Activated naive CD8-positive, alpha-beta T cell treated with anti-CD3 and anti-CD28 coated beads, Interleukin-2, amount 10 ng/mL, durations not matched to agents 7 days and 5 days (primary cell): ENCODE measurements around the gene BACH2. TPM values are rescaled to one million over a fixed set of nuclear protein-coding genes. Genes with fewer than 3 reads are reported as not detected.
"Not testable (repeated sequence)": the region's sequence is repeated elsewhere in the genome, so short reads cannot be mapped to it uniquely, and the experiment has no call there.

Source experiments
- ATAC-seq: fragments of 150-1000 bp; cut with Tn5 transposase; one replicate; pipeline ENCODE4 v1.10.0; 2021; ENCODE audit warnings: low read depth, moderate library complexity
- POLR2A ChIA-PET: fragments of 350-600 bp; sonication (Branson Sonifier 250); formaldehyde crosslinking; loops from one replicate; lab custom pipeline; 2021; ENCODE audit warnings: antibody characterized with exemption; lab: Charles Lee
- DNase-seq: peaks from one replicate; pipeline ENCODE4 v3.0.0; 2021
- H3K27ac Mint-ChIP-seq: one replicate; pipeline ENCODE4 v1.8.0; 2022; ENCODE audit warnings: mild to moderate bottlenecking, mixed read lengths
- H3K27me3 Mint-ChIP-seq: one replicate; pipeline ENCODE4 v1.8.0; 2022; ENCODE audit warnings: mild to moderate bottlenecking, moderate library complexity, mixed read lengths
- H3K36me3 Mint-ChIP-seq: one replicate; pipeline ENCODE4 v1.8.0; 2021; ENCODE audit warnings: mild to moderate bottlenecking, mixed read lengths
- H3K4me1 Mint-ChIP-seq: one replicate; pipeline ENCODE4 v1.8.0; 2021; ENCODE audit warnings: mixed read lengths
- H3K4me3 Mint-ChIP-seq: one replicate; pipeline ENCODE4 v1.8.0; 2022; ENCODE audit warnings: mild to moderate bottlenecking, moderate library complexity, mixed read lengths
- H3K9me3 Mint-ChIP-seq: one replicate; pipeline ENCODE4 v1.8.0; 2021; ENCODE audit warnings: mixed read lengths
- total RNA-seq, 2 experiments: library from RNA; stranded (reverse); gene quantifications; one replicate each; pipeline ENCODE4 v1.2.3, GENCODE V29; 2021

Gene BACH2
- total RNA-seq, 2 experiments from 2014 or later = 61.7 to 65.8 TPM

DNA sequence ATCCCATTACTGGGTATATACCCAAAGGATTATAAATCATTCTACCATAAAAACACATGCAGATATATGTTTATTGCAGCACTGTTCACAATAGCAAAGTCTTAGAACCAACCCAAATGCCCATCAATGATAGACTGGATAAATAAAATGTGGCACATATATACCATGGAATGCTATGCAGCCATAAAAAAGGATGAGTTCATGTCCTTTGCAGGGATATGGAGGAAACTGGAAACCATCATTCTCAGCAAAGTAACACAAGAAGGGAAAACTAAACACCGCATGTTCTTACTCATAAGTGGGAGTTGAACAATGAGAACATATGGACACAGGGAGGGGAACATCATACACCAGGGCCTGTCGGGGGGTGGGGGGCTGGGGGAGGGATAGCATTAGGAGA, 88.0 kb downstream of the BACH2 start:
- H3K9me3 Mint-ChIP-seq, H3K27me3 Mint-ChIP-seq, DNase-seq, ATAC-seq: not testable (repeated sequence)
- POLR2A ChIA-PET = interaction anchor here (1.1 kb wide), 1 partner anchor 10 kb away, joined by 3 read pairs; no protein-coding TSS in a partner anchor
- H3K4me1 Mint-ChIP-seq = peaks cover 59% of the 10 kb centered on the region
- peak overlapping the region; percentile 55 for H3K27ac Mint-ChIP-seq
- H3K36me3 Mint-ChIP-seq = peaks cover 52% of the 10 kb centered on the region
- peak overlapping the region; percentile 15 for H3K4me3 Mint-ChIP-seq

- no peak overlapping the region for H3K4me3 Mint-ChIP-seq
- H3K4me1 Mint-ChIP-seq = peaks cover 54% of the 10 kb centered on the region
- peaks cover 55% of the 10 kb centered on the region for H3K36me3 Mint-ChIP-seq
- ATAC-seq (no peak), DNase-seq (no peak)
- POLR2A ChIA-PET = interaction anchor here (0.6 to 1.3 kb wide), 3 partner anchors 10 to 83 kb away, joined by 3 read pairs; no protein-coding TSS in a partner anchor
- H3K27me3 Mint-ChIP-seq = no peaks in the 10 kb centered on the region
- H3K9me3 Mint-ChIP-seq = peaks cover 3% of the 10 kb centered on the region
- H3K27ac Mint-ChIP-seq = peak overlapping the region; percentile 56
Measured at GRCh38 chr6:90204327-90205056, 92.2 kb downstream of the BACH2 start.

- no peak for DNase-seq
- Mint-ChIP-seq H3K4me1 (peaks cover 57% of the 10 kb centered on the region), H3K36me3 (peaks cover 62% of the 10 kb centered on the region), H3K9me3 (peaks cover 8% of the 10 kb centered on the region), H3K27ac (no peak overlapping the region), H3K27me3 (no peaks in the 10 kb centered on the region), H3K4me3 (no peak overlapping the region)
- ATAC-seq = no peak
- POLR2A ChIA-PET = interaction anchor here (0.8 to 1.3 kb wide), 3 partner anchors 14 to 84 kb away, joined by 3 to 4 read pairs (median 3); no protein-coding TSS in a partner anchor
Measured at GRCh38 chr6:90203672-90204071, 93.0 kb downstream of the BACH2 start.

DNA sequence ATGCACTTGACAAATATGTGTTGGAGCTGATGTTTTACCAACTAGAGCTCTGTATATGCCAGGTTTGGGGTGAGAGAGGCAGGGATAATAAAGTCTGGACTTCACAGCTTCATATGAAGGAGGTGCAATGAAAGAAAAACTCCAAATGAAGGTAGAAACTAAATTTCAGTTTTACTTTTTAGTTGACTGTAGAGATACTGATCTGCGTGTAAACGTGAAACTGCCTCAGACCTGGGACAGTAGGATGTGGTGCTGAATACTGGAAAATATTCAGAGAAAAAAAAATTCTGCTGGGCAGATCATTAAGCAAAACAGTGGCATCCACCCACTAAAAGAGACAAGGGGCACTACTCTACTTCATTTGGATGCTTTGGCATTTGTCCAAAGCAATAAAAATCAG, 94.5 kb downstream of the BACH2 start:
- H3K27ac Mint-ChIP-seq = peak overlapping the region; percentile 86
- DNase-seq (no peak), ATAC-seq (peak; percentile 76)
- H3K36me3 Mint-ChIP-seq = peaks cover 66% of the 10 kb centered on the region
- H3K4me3 Mint-ChIP-seq = peak overlapping the region; percentile 78
- POLR2A ChIA-PET = interaction anchor here (0.6 to 1.4 kb wide), 7 partner anchors 8 to 94 kb away, joined by 3 to 6 read pairs (median 3); no protein-coding TSS in a partner anchor
- H3K27me3 Mint-ChIP-seq = no peaks in the 10 kb centered on the region
- peaks cover 10% of the 10 kb centered on the region for H3K9me3 Mint-ChIP-seq
- H3K4me1 Mint-ChIP-seq = peaks cover 48% of the 10 kb centered on the region

DNA sequence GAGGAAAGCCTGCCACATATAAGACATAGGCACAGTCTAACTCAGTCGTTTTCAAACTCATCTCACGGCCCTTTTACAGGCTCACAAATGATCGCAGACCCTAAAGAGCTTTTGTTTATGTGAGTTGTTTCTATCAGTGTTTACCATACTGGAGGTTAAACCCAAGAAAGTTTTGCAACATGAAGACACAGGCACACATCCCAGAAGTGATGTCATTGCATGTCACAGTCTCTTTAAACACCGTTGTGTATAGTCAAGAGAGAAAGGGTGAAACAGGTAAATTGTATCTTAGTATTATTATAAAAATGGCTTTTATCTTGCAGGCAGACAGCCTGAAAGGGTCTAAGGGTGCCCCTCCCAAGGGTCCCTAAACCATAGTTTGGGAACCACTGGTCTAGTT, 96.7 kb downstream of the BACH2 start:
- Mint-ChIP-seq H3K36me3 (peaks cover 52% of the 10 kb centered on the region), H3K27ac (peak overlapping the region; percentile 76), H3K4me3 (no peak overlapping the region), H3K27me3 (no peaks in the 10 kb centered on the region), H3K4me1 (peaks cover 52% of the 10 kb centered on the region), H3K9me3 (peaks cover 10% of the 10 kb centered on the region)
- POLR2A ChIA-PET = interaction anchor here (0.6 to 1.0 kb wide), 3 partner anchors 10 to 27 kb away, joined by 3 read pairs; no protein-coding TSS in a partner anchor
- ATAC-seq (no peak), DNase-seq (no peak)

- Mint-ChIP-seq H3K4me3 (peak overlapping the region; percentile 24), H3K9me3 (peaks cover 10% of the 10 kb centered on the region), H3K36me3 (peaks cover 48% of the 10 kb centered on the region), H3K27ac (peak overlapping the region; percentile 76), H3K27me3 (no peaks in the 10 kb centered on the region), H3K4me1 (peaks cover 54% of the 10 kb centered on the region)
- POLR2A ChIA-PET = interaction anchor here (0.6 to 1.2 kb wide), 3 partner anchors 16 to 33 kb away, joined by 3 to 4 read pairs (median 3); no protein-coding TSS in a partner anchor
- ATAC-seq (peak; percentile 52), DNase-seq (no peak)
Measured at GRCh38 chr6:90198758-90199425, 97.8 kb downstream of the BACH2 start.

GRCh38 chr6:90197854-90198496, 98.7 kb downstream of the BACH2 start:
- peaks cover 10% of the 10 kb centered on the region for H3K9me3 Mint-ChIP-seq
- ATAC-seq (no peak), DNase-seq (no peak)
- H3K36me3 Mint-ChIP-seq = peaks cover 48% of the 10 kb centered on the region
- H3K4me1 Mint-ChIP-seq = peaks cover 57% of the 10 kb centered on the region
- H3K4me3 Mint-ChIP-seq = peak overlapping the region; percentile 11
- H3K27ac Mint-ChIP-seq = peak overlapping the region; percentile 42
- POLR2A ChIA-PET = interaction anchor here (0.6 to 1.2 kb wide), 3 partner anchors 16 to 26 kb away, joined by 3 to 4 read pairs (median 3); no protein-coding TSS in a partner anchor
- H3K27me3 Mint-ChIP-seq = no peaks in the 10 kb centered on the region

GRCh38 chr6:90195094-90195829, 101.4 kb downstream of the BACH2 start:
- H3K9me3 Mint-ChIP-seq = peaks cover 10% of the 10 kb centered on the region

DNA sequence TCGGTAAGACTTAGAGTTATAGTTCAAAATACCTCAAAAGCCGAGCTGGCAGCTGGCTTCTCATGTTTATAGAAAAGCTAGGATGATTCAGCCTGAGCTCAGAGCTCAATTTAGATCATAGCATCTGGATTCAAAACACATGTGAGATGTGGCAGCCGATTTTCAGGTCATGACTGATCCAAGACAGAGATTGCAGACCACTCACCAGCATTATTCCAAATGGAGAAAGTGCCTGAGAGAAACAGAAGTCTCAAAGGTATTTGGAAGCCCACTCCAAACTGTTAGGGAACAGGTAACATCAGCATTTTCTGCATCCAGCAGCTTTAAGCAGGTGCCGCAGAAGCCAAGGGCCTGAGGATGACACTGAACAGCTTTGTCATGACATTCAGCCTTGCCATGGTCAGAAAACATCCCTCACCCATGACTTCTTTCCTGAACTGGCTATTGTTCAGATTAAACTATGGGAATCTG, 102.2 kb downstream of the BACH2 start:
- Mint-ChIP-seq H3K27me3 (no peaks in the 10 kb centered on the region), H3K27ac (peak overlapping the region; percentile 52), H3K4me1 (peaks cover 63% of the 10 kb centered on the region), H3K4me3 (peak overlapping the region; percentile 78), H3K9me3 (peaks cover 9% of the 10 kb centered on the region), H3K36me3 (peaks cover 36% of the 10 kb centered on the region)
- POLR2A ChIA-PET = interaction anchor here (0.5 to 1.2 kb wide), 4 partner anchors 40 to 221 kb away, joined by 3 to 4 read pairs (median 3); no protein-coding TSS in a partner anchor
- DNase-seq = no peak
- ATAC-seq = no peak

More at GRCh38 chr6:90195094-90195829, 101.4 kb downstream of the BACH2 start:
- Mint-ChIP-seq H3K27me3 (no peaks in the 10 kb centered on the region), H3K36me3 (peaks cover 39% of the 10 kb centered on the region), H3K27ac (peak overlapping the region; percentile 52), H3K4me3 (peak overlapping the region; percentile 78), H3K4me1 (peaks cover 59% of the 10 kb centered on the region)
- POLR2A ChIA-PET = no interaction called here
- DNase-seq (no peak), ATAC-seq (no peak)

DNA sequence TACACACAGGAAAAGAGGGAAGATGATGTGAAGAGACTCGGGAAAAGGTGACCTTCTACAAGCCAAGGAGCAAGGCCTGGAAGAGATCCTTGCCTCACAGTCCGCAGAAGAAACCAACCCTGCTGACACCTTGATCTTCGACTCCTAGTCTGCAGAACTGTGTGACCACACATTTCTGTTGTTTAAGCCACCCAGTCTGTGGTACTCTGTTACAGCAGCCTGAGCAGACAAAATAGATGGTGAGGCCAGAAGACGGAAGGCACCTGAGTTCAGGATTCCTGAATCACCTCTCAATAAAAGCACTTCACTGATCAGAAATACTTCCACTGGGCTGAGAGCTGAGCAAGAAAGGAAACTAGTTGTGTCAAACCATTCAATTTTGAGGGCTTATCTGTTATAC, 103.3 kb downstream of the BACH2 start:
- Mint-ChIP-seq H3K4me1 (peaks cover 60% of the 10 kb centered on the region), H3K36me3 (peaks cover 26% of the 10 kb centered on the region), H3K4me3 (peak overlapping the region; percentile 82), H3K9me3 (peaks cover 3% of the 10 kb centered on the region), H3K27ac (peak overlapping the region; percentile 90), H3K27me3 (no peaks in the 10 kb centered on the region)
- POLR2A ChIA-PET = interaction anchor here (0.9 to 1.2 kb wide), 3 partner anchors 17 to 91 kb away, joined by 3 to 4 read pairs (median 3); no protein-coding TSS in a partner anchor
- no peak for DNase-seq
- peak; percentile 67 for ATAC-seq

DNA sequence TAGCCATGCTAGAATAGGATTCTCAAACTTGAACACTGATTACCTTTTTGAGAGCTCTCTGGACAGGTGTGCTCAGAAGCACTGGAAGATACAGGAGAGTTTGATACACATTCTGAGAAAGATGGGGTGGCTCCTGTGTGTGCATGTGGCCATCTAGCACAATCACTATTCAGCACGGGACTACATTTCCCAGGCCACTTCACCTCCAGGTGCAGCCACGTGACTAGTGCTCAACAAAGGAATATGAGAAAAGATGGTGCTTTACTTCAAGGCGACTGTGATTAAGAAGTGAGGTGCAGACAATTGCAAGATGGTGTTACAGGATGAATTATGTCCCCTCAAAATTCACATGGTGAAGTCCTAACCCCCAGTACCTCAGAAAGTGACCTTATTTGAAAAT, 103.8 kb downstream of the BACH2 start:
- no peaks in the 10 kb centered on the region for H3K9me3 Mint-ChIP-seq
- POLR2A ChIA-PET = interaction anchor here (0.8 to 0.9 kb wide), 2 partner anchors 18 to 95 kb away, joined by 3 to 4 read pairs; no protein-coding TSS in a partner anchor
- ATAC-seq = peak; percentile 40
- H3K4me1 Mint-ChIP-seq = peaks cover 58% of the 10 kb centered on the region
- peak overlapping the region; percentile 82 for H3K4me3 Mint-ChIP-seq
- H3K27me3 Mint-ChIP-seq = no peaks in the 10 kb centered on the region
- H3K27ac Mint-ChIP-seq = peak overlapping the region; percentile 90
- DNase-seq = no peak
- peaks cover 21% of the 10 kb centered on the region for H3K36me3 Mint-ChIP-seq
